Superior temporal gyrus (tissue), 1 donor: ENCODE results near the gene TREML2.
A peak's percentile ranks its signal among the peaks of the same experiment; 100 is the strongest.
"Not testable (repeated sequence)": the region's sequence is repeated elsewhere in the genome, so short reads cannot be mapped to it uniquely, and the experiment has no call there.

Experiments
- DNase-seq: peaks from one replicate; pipeline ENCODE4 v3.0.0-alpha.2; 2016; ENCODE audit errors: extremely low spot score

Gene TREML2

GRCh38 chr6:41208439-41209106 lies 7.6 kb upstream of the TREML2 start:
- no peak for DNase-seq

GRCh38 chr6:41204156-41204555 lies 3.2 kb upstream of the TREML2 start:
- DNase-seq, result no peak

- DNase-seq, result no peak
Measured at GRCh38 chr6:41201764-41202173, 820 bp upstream of the TREML2 start.

DNA sequence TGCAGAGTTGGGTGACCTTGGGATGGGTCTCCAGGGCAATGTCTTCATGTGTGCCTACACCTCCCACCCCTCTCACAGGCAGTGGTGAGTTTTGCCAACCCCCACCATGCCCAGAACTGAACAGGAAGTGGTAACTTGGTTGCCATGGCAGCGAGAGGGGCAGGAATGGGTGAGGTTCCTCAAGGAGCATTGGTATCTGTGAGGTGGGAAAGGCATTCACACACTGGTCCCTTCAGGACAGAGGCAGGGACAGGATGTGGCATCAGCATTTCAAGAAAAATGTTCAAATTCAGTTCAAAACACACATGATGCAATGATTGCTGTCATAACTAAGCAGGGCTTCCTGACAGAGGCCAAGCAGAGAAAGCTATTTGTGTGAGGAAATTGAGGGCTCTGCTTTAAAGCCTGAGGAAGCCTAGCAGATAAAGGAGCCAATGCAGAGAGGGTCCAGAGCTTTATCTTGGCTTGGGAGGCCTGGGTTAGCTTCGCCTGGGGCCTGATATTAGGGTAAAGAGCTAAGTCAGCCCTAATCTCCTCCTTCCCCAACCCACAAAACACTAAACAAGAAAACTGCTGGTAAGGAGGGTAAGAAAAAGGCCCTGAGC lies 551 bp downstream of the TREML2 start:
- DNase-seq, result no peak

DNA sequence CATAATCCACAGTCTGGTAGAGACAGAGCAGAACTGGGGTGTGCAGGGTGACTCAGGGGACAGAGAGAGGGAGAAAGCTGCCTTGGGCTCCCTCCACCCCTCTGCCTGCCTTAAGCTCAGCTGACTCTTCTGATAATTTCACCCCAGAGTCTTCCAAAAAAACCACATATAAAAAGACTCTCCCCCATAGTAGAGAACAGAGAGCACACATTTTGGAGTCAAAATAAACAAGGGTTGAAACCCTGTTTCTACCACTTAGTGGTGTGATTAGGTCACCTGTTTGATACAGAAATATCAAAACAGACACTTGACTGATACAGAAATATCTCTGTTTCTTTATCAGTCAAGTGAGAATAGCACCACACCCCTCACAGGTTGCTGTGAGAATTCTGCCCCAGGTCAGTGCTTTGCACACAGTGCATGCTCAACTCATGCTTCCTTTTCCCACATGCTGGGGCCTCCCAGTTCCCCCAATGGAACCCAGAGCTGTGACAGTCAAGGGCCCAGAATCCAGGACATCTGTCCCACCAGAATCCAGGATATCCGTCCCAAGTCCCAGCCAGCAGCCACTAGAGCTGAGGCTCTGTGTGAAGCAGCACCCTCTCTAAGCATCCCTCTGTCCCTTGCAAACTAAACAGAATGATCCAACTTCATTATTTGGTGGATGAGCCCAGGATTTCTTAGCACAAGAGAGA lies 1.2 kb downstream of the TREML2 start:
- DNase-seq, result no peak

DNA sequence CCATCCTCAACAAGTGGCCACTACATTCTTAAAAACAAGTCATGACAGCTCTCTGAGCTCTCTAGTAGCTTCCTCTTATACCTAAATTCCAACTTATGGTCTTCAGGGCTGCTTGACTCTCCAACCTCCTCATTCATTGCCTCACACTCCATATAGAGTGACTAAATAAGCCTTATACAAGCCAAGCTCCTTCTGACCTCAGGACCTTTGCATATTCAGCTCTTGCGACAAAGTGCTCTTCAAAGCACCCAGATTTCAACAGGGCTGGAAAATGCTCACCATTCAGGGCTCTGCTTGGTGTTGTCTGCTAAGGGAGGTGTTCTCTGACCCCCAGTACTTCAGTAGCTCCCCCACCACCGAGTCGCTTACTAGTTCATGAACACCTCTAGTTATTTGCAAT lies 3.7 kb downstream of the TREML2 start:
- no peak for DNase-seq

DNA sequence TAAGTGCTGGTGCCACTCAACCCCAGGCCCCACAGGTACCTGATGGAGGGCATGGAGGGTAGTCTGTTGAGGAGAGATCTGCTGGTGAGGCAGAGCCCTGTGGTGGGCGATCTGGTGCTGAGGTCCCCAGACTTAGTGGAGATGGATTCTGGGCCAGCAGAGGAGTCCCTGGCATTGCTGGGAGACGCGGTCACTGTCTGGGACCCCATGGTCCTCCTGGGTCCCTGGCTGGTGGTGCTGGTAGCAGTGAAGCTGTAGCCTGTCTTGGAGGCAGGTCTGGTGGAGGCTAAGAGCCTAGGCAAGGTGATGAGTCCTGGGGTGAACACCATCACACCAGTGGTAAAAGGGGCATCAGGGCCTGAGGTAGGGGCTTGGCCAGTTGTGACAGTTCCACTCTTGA lies 6.6 kb downstream of the TREML2 start:
- DNase-seq, result no peak

GRCh38 chr6:41193884-41194283 lies 7.1 kb downstream of the TREML2 start:
- DNase-seq, result no peak

DNA sequence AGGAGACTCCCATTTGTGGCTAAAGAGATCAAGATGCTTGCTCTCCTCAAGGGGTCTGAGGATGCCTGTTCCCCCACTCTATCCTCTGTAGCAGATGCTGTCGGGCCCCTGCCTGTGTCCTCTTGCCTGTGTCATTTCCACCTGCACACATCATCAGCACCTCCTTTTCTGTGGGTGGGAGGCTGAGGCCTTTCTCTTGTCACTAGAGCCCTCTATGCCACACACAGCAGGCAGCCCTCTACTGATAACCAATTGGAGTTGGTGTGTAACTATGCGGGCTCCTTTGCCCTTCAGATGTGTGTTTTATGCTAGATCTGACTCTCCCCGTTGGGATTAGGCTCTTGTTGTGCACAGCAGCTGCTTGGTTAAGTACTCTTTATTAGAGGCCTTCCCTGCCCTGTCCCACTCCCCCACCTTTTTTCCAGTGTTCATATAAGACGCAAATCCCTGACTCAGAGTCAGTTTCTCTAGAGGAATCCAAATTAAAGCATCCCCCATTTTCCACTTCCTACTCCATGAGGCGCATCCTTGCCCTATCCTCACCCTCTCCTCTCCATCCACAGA lies 7.7 kb downstream of the TREML2 start:
- no peak for DNase-seq

GRCh38 chr6:41191569-41191968 lies 9.4 kb downstream of the TREML2 start:
- DNase-seq, result no peak

GRCh38 chr6:41190791-41191190 lies 10.2 kb downstream of the TREML2 start:
- no peak for DNase-seq

DNA sequence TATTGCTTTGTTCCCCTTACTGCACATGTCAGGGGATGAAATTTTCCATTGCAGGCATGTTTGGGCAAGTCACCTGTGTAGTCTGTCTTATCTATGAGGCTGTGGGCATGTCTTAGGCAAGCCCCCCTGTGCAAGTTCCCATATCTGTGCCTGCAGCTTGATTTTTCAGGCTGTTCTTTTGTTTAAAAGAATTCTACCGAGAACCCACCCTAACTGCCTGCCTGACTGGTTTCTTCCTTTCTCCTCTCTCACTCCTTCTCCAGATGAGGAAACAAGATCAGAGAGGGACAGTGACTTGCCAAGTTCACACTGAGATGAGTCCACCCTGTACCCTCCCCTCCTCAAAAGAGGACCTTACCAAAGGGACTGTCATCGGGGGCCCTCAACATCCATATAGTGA lies 11.0 kb downstream of the TREML2 start:
- no peak for DNase-seq

DNA sequence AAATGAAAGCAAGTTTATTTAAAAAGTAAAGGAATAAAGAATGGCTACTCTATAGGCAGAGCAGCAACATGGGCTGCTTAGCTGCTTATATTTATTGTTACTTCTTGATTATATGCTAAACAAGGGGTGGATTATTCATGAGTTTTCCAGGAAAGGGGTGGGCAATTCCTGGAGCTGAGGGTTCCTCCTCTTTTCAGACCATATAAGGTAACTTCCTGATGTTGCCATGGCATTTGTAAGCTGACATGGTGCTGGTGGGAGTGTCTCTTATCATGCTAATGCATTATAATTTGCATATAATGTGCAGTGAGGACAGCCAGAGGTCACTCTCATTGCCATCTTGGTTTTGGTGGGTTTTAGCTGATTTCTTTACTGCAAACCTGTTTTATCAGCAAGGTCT lies 11.9 kb downstream of the TREML2 start:
- DNase-seq, result not testable (repeated sequence)

- DNase-seq, result no peak
Measured at GRCh38 chr6:41187924-41188886, 12.7 kb downstream of the TREML2 start.

DNA sequence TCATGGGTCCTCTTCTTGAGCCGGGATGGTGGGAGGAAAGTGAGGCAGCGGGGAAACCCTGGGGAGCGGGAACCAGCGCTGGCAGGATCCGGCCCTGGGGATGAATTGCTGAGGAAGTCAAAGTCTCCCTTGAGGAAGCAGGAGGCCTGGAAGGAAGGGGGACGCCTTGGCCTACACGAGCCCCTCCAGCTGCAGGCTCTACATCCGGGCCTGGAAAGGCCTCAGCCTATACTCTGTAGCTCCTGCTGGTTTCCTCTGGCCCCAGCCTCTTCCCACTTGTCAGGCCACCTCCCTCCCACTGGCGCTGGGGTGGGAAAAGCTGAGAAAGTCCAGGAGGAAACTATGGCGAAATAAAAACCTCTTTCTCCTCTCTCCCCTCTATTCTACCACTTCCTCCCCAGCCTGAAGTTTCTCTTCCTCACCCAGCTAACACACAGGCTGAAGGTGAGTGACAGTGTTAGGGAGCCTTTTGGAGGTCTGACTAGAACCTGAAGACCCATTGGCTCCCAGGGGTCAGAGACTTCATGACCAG lies 14.9 kb downstream of the TREML2 start:
- no peak for DNase-seq

DNA sequence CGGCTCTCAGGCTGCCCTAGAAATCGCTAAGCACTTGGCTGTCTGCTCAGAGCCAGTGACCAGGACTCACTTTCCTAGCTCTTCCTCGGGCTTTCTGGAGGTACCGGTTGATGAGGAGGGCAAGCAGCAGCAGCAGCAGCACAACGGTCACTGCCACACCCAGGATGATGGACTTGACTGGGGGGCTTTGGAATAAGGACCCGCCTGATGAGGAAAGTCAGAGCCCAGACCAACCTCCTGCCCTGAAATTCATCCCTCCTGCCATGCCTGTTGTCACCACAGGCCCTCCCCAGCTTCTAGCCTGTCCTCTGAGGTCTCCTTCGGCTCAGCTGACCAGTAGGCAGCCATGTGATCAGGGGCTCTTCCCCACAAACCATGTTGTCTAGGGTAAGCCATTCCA lies 16.2 kb downstream of the TREML2 start:
- DNase-seq, result no peak

GRCh38 chr6:41182069-41183034 lies 18.6 kb downstream of the TREML2 start:
- peak; percentile 27 for DNase-seq

GRCh38 chr6:41181566-41181965 lies 19.4 kb downstream of the TREML2 start:
- DNase-seq, result no peak

DNA sequence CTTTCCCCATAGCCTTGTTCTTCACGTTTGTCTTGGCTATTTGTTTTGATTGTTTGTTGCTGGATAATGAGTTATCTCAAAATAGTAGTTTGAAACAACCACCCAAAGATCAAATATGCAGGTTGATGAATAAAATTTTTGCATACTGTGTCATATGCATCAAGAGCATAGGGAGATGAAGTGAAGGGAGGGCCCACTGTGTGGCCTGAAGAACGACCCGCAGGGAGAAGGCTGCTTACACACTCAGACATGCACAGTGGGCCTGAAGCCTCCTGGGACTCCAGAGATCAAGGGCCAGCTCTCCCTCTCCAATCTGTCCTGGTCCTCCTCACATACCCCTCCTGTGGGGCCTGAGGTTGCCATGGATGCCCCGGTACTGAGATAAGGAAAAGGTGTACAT lies 21.8 kb downstream of the TREML2 start:
- DNase-seq, result no peak

- no peak for DNase-seq
Measured at GRCh38 chr6:41177695-41178094, 23.3 kb downstream of the TREML2 start.
